ENCODE results near the gene BFSP2.
A peak's percentile ranks its signal among the peaks of the same experiment; 100 is the strongest.

The BFSP2 gene

DNA sequence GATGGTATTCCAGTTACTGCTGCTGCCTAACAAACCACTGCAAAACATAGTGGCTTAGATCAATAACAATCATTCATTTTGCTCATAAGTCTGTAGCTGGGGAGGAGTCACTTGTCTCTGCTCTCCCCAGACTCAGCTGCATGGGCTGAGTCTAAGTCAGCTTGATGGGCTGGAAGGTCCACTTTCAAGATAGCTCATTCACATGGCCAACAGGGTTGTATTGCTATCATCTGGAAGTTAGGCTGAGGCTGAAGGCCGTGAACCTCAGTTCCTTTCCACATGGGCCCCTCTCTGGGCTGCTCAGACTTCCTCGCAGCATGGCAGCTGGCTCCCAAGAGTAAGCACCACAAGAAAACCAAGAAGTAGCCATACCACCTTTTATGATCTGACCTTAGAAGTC, 28.7 kb upstream of the BFSP2 start:
- Histone ChIP-seq H3K18ac (ENCODE audit: low read length) (no peak overlapping the region), H3K27ac (replicated peaks; ENCODE audit: low read length) (no peak overlapping the region), H3K27me3 (ENCODE audit: control insufficient read depth in 3 of 3, insufficient read depth in 3 of 3, low read depth in 1 of 3, low read length in 3 of 3) (no peaks in the 10 kb centered on the region), H2AK5ac (ENCODE audit: low read depth, low read length) (no peak overlapping the region), H2BK12ac (ENCODE audit: low read length) (no peak overlapping the region), H2AFZ (ENCODE audit: low read length) (no peak overlapping the region), H2BK120ac (ENCODE audit: low read depth, low read length) (no peak overlapping the region), H3K14ac (ENCODE audit: low read length) (no peak overlapping the region), H3K9ac (ENCODE audit: low read depth, low read length, poor library complexity) (no peak overlapping the region), H3K4me2 (ENCODE audit: insufficient read depth, low read length, poor library complexity, severe bottlenecking) (no peak overlapping the region), H2BK5ac (ENCODE audit: low read length) (no peak overlapping the region), H2BK15ac (ENCODE audit: low read length) (no peak overlapping the region), H3K23ac (ENCODE audit: low read depth, low read length, poor library complexity) (no peak overlapping the region), H3K36me3 (replicated peaks in 1 of 2; ENCODE audit: control insufficient read depth in 2 of 2, insufficient read depth in 2 of 2, low read length in 2 of 2) (no peaks in the 10 kb centered on the region), H3K4me1 (ENCODE audit: control insufficient read depth in 2 of 2, insufficient read depth in 1 of 2, low read depth in 1 of 2, low read length in 2 of 2) (peaks cover 0 to 6% of the 10 kb centered on the region in 2 donors), H3K79me1 (ENCODE audit: low read depth, low read length) (no peaks in the 10 kb centered on the region), H3K4me3 (ENCODE audit: low read length in 2 of 2) (no peak overlapping the region), H4K91ac (ENCODE audit: low read depth, low read length, poor library complexity) (no peak overlapping the region), H3K9me3 (replicated peaks in 1 of 2; ENCODE audit: control insufficient read depth in 2 of 2, insufficient read depth in 1 of 2, low read depth in 1 of 2, low read length in 2 of 2) (no peaks in the 10 kb centered on the region), H3K4ac (ENCODE audit: low read length) (no peak overlapping the region), H4K8ac (ENCODE audit: low read depth, low read length) (no peak overlapping the region)
- WGBS, 2 donors (ENCODE audit: extremely low coverage in 2 of 2, insufficient read length in 2 of 2, insufficient replicate concordance in 1 of 2), result no CpG with 5 or more reads among the region's 2 CpGs
- no peak for DNase-seq (ENCODE audit: low spot score)

DNA sequence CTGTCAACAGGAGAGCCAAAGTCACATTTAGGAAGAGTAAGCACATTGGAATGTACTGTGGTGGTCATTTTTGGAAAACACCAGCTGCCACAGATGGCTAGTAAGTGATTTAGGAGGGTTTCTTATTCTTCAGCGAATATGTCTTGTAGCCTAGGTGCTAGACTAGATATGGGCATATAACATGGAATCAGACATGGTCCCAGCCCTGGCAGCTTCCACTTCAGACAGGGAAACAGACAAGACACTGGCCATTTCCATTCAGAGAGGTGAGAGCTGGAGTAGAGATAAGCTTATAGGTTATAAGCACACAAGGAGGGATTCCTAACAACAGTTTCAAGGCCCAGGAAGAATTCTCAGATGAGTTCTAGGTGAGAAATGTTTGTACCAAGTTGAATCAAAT, 28.2 kb upstream of the BFSP2 start:
- Histone ChIP-seq H3K23ac (ENCODE audit: low read depth, low read length, poor library complexity) (no peak overlapping the region), H3K4ac (ENCODE audit: low read length) (no peak overlapping the region), H3K9me3 (replicated peaks in 1 of 2; ENCODE audit: control insufficient read depth in 2 of 2, insufficient read depth in 1 of 2, low read depth in 1 of 2, low read length in 2 of 2) (no peaks in the 10 kb centered on the region), H3K4me3 (ENCODE audit: low read length in 2 of 2) (no peak overlapping the region), H3K9ac (ENCODE audit: low read depth, low read length, poor library complexity) (no peak overlapping the region), H2BK5ac (ENCODE audit: low read length) (no peak overlapping the region), H3K79me1 (ENCODE audit: low read depth, low read length) (no peaks in the 10 kb centered on the region), H4K8ac (ENCODE audit: low read depth, low read length) (no peak overlapping the region), H2AK5ac (ENCODE audit: low read depth, low read length) (no peak overlapping the region), H3K27ac (replicated peaks; ENCODE audit: low read length) (no peak overlapping the region), H2BK15ac (ENCODE audit: low read length) (no peak overlapping the region), H3K14ac (ENCODE audit: low read length) (no peak overlapping the region), H3K4me2 (ENCODE audit: insufficient read depth, low read length, poor library complexity, severe bottlenecking) (no peak overlapping the region), H3K36me3 (replicated peaks in 1 of 2; ENCODE audit: control insufficient read depth in 2 of 2, insufficient read depth in 2 of 2, low read length in 2 of 2) (no peaks in the 10 kb centered on the region), H3K18ac (ENCODE audit: low read length) (no peak overlapping the region), H2AFZ (ENCODE audit: low read length) (no peak overlapping the region), H3K4me1 (ENCODE audit: control insufficient read depth in 2 of 2, insufficient read depth in 1 of 2, low read depth in 1 of 2, low read length in 2 of 2) (peaks cover 0 to 8% of the 10 kb centered on the region in 2 donors), H2BK120ac (ENCODE audit: low read depth, low read length) (no peak overlapping the region), H3K27me3 (ENCODE audit: control insufficient read depth in 3 of 3, insufficient read depth in 3 of 3, low read depth in 1 of 3, low read length in 3 of 3) (no peaks in the 10 kb centered on the region), H4K91ac (ENCODE audit: low read depth, low read length, poor library complexity) (no peak overlapping the region), H2BK12ac (ENCODE audit: low read length) (no peak overlapping the region)
- DNase-seq (ENCODE audit: low spot score), result no peak
- WGBS, 2 donors (ENCODE audit: extremely low coverage in 2 of 2, insufficient read length in 2 of 2, insufficient replicate concordance in 1 of 2), result no CpG with 5 or more reads among the region's 1 CpG

DNA sequence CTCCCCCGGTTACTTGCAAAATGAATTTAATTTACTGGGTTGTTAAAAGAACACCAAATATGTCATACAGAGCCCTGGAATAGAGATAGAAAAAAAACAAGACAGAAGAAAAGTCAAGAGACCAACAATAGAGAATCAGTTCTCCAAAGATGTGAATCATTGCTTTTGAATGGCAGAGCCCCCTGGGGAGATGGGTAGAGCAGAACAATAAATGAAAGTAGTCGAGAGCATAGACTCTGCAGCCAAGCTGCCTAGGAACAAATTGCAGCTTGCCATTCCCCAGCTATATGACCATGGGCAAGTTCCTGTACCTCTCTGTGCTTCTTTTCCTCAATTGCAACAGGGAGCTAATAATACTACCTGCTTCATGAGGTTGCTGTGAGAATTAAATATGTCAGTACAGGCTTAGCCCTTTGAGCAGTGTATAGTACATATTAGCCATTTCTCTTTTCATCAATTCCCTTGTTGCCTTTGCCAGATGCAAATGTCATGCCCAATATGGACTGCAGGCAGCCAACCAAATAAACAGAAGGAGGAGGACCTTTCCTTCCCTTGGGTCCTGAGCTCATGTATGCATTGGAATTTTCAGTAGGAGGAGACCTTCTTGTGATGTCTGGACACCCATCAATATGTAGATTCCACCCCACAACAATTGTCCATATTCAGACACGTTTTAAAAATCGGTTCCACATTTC, 25.0 kb upstream of the BFSP2 start:
- Histone ChIP-seq H2BK120ac (ENCODE audit: low read depth, low read length) (no peak overlapping the region), H3K4me2 (ENCODE audit: insufficient read depth, low read length, poor library complexity, severe bottlenecking) (no peak overlapping the region), H3K27ac (replicated peaks; ENCODE audit: low read length) (no peak overlapping the region), H3K18ac (ENCODE audit: low read length) (no peak overlapping the region), H3K9me3 (replicated peaks in 1 of 2; ENCODE audit: control insufficient read depth in 2 of 2, insufficient read depth in 1 of 2, low read depth in 1 of 2, low read length in 2 of 2) (no peaks in the 10 kb centered on the region), H2AFZ (ENCODE audit: low read length) (no peak overlapping the region), H3K4ac (ENCODE audit: low read length) (no peak overlapping the region), H2AK5ac (ENCODE audit: low read depth, low read length) (no peak overlapping the region), H3K4me3 (ENCODE audit: low read length in 2 of 2) (no peak overlapping the region), H3K9ac (ENCODE audit: low read depth, low read length, poor library complexity) (no peak overlapping the region), H4K8ac (ENCODE audit: low read depth, low read length) (no peak overlapping the region), H2BK15ac (ENCODE audit: low read length) (no peak overlapping the region), H3K27me3 (ENCODE audit: control insufficient read depth in 3 of 3, insufficient read depth in 3 of 3, low read depth in 1 of 3, low read length in 3 of 3) (no peaks in the 10 kb centered on the region), H2BK12ac (ENCODE audit: low read length) (no peak overlapping the region), H3K4me1 (ENCODE audit: control insufficient read depth in 2 of 2, insufficient read depth in 1 of 2, low read depth in 1 of 2, low read length in 2 of 2) (peaks cover 0 to 8% of the 10 kb centered on the region in 2 donors), H2BK5ac (ENCODE audit: low read length) (no peak overlapping the region), H4K91ac (ENCODE audit: low read depth, low read length, poor library complexity) (no peak overlapping the region), H3K23ac (ENCODE audit: low read depth, low read length, poor library complexity) (no peak overlapping the region), H3K14ac (ENCODE audit: low read length) (no peak overlapping the region), H3K79me1 (ENCODE audit: low read depth, low read length) (no peaks in the 10 kb centered on the region), H3K36me3 (replicated peaks in 1 of 2; ENCODE audit: control insufficient read depth in 2 of 2, insufficient read depth in 2 of 2, low read length in 2 of 2) (no peaks in the 10 kb centered on the region)
- DNase-seq (ENCODE audit: low spot score), result peak; percentile 45
- no CpG with 5 or more reads among the region's 4 CpGs for WGBS, 2 donors (ENCODE audit: extremely low coverage in 2 of 2, insufficient read length in 2 of 2, insufficient replicate concordance in 1 of 2)

DNA sequence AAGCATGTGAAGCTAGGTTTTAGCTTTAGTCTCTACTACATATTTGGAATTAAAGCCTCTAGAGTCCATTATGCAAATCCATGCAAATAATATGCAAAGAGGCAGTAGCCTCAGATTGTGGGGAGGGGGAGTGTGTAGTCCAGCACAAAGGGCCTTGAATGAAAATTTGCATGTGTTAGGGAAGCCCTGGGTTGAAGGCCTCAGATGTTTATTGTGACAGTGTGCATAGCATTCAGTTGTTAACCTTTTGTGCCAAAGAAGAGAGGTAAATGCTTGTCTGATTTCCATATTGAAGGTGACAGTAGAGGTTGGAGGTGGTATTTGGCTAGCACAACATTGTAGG, 24.5 kb upstream of the BFSP2 start:
- Histone ChIP-seq H3K36me3 (replicated peaks in 1 of 2; ENCODE audit: control insufficient read depth in 2 of 2, insufficient read depth in 2 of 2, low read length in 2 of 2) (no peaks in the 10 kb centered on the region), H2BK5ac (ENCODE audit: low read length) (no peak overlapping the region), H3K14ac (ENCODE audit: low read length) (no peak overlapping the region), H2BK15ac (ENCODE audit: low read length) (no peak overlapping the region), H3K27me3 (ENCODE audit: control insufficient read depth in 3 of 3, insufficient read depth in 3 of 3, low read depth in 1 of 3, low read length in 3 of 3) (no peaks in the 10 kb centered on the region), H3K4me1 (ENCODE audit: control insufficient read depth in 2 of 2, insufficient read depth in 1 of 2, low read depth in 1 of 2, low read length in 2 of 2) (peaks cover 0 to 8% of the 10 kb centered on the region in 2 donors), H3K4me3 (ENCODE audit: low read length in 2 of 2) (no peak overlapping the region), H3K9me3 (replicated peaks in 1 of 2; ENCODE audit: control insufficient read depth in 2 of 2, insufficient read depth in 1 of 2, low read depth in 1 of 2, low read length in 2 of 2) (no peaks in the 10 kb centered on the region), H3K18ac (ENCODE audit: low read length) (no peak overlapping the region), H2BK120ac (ENCODE audit: low read depth, low read length) (no peak overlapping the region), H3K4ac (ENCODE audit: low read length) (no peak overlapping the region), H4K8ac (ENCODE audit: low read depth, low read length) (no peak overlapping the region), H3K4me2 (ENCODE audit: insufficient read depth, low read length, poor library complexity, severe bottlenecking) (no peak overlapping the region), H3K79me1 (ENCODE audit: low read depth, low read length) (no peaks in the 10 kb centered on the region), H4K91ac (ENCODE audit: low read depth, low read length, poor library complexity) (no peak overlapping the region), H3K27ac (replicated peaks; ENCODE audit: low read length) (no peak overlapping the region), H2BK12ac (ENCODE audit: low read length) (no peak overlapping the region), H3K9ac (ENCODE audit: low read depth, low read length, poor library complexity) (no peak overlapping the region), H2AFZ (ENCODE audit: low read length) (no peak overlapping the region), H3K23ac (ENCODE audit: low read depth, low read length, poor library complexity) (no peak overlapping the region), H2AK5ac (ENCODE audit: low read depth, low read length) (no peak overlapping the region)
- DNase-seq (ENCODE audit: low spot score), result no peak

All from neuronal stem cell (in vitro differentiated cells).